IPS-11a (cell line): ENCODE measurements around the gene SLC26A6.
A peak's percentile ranks its signal among the peaks of the same experiment; 100 is the strongest.

Experiments
- H3K4me3 ChIP-seq: one replicate; pipeline ENCODE4 v1.5.1; 2013; ENCODE audit warnings: low read depth, low read length, control low read depth

Gene SLC26A6

GRCh38 chr3:48634661-48635221, 520 bp downstream of the SLC26A6 start:
- H3K4me3 ChIP-seq = peak overlapping the region; percentile 79

GRCh38 chr3:48633743-48634142, 1.5 kb downstream of the SLC26A6 start:
- H3K4me3 ChIP-seq = no peak overlapping the region

- no peak overlapping the region for H3K4me3 ChIP-seq
Observed at GRCh38 chr3:48633256-48633655, 2.0 kb downstream of the SLC26A6 start.

- H3K4me3 ChIP-seq = no peak overlapping the region
Observed at GRCh38 chr3:48631516-48632448, 3.5 kb downstream of the SLC26A6 start.

DNA sequence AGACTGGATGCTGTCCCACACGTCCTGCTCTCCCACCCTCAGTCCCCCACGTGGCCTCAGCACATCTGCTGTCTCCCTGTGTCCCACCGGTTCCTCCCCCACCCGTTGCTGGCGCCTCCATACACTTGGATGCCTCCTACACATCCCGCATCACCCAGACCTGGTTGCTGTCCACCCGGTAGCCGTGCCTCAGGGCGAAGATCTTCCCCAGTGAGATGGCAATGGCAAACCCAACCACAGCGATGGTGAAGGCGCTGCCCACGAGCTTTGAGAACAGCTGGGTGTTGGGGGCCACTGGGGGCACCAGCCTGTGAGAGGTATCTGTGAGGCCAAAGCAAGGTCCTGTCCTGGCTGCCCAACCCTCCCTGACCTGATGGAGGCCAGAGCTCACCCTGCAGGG, 4.4 kb downstream of the SLC26A6 start:
- no peak overlapping the region for H3K4me3 ChIP-seq

GRCh38 chr3:48630407-48630806, 4.9 kb downstream of the SLC26A6 start:
- no peak overlapping the region for H3K4me3 ChIP-seq

- no peak overlapping the region for H3K4me3 ChIP-seq
Observed at GRCh38 chr3:48629894-48630293, 5.4 kb downstream of the SLC26A6 start.

DNA sequence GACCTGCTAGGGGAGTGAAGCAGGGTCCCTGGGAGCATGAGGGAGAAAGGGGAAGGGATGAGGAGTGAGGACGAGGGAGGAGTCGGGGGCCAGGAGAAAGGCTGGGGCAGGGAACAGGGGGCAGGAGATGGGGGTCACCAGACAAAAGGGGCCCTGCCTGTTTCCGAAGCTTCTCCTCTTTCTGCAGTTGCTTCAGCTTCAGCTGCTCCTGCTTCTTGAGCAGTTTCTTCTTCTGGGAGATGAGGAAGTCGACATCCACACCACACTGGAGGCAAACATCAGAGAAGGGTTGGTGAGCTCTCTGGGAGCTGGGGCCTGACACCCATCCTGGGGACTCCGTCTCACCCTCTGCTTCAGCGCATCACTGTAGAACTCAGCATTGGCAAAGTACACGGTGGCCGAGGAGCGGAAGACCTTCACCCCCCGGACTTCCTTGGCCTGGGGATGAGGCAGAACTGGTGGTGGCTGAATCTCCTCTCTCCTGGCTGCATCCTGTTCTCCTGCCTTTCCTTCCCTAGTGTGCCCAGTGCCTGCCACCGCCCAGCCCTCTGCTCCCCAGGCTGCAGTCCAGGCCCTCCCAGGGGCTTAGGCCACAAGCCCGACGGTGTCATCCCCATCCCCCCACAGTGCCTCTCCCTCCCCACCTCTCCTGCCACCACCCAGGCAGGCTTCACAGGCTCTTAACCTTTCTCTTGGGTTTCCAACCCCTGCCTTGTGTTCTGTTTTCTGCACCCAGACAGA, 6.8 kb downstream of the SLC26A6 start:
- no peak overlapping the region for H3K4me3 ChIP-seq

DNA sequence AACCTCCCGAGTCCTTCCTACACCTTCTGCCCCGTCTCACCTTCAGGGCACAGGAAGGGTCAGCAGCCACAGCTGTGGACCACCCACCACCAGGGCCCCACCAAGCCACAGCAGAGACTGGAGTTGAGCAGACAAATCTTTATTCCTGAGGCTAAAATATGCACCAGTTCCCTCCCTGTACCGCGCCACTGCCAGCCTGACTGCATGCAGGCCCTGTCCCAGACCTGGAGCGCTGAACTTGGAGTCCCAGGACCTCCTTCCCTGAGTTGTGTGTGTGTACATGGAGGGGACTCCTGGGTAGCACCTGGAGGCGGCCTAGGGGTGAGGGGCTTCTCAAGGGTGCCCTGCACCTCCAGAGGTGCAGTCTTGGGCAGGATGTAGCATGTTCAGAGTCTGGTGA, 9.7 kb downstream of the SLC26A6 start:
- no peak overlapping the region for H3K4me3 ChIP-seq

- H3K4me3 ChIP-seq = no peak overlapping the region
Observed at GRCh38 chr3:48624767-48625166, 10.5 kb downstream of the SLC26A6 start.

- H3K4me3 ChIP-seq = no peak overlapping the region
Observed at GRCh38 chr3:48623851-48624547, 11.3 kb downstream of the SLC26A6 start.

GRCh38 chr3:48621461-48621869, 13.8 kb downstream of the SLC26A6 start, which contains the start of gene TMEM89:
Gene TMEM89, minus strand, starts transcription at chr3:48621769. Its CDS starts 13 bp downstream, at chr3:48621756.
- H3K4me3 ChIP-seq = no peak within 1 kb of the TSS

GRCh38 chr3:48619541-48620524, 15.4 kb downstream of the SLC26A6 start:
- no peak overlapping the region for H3K4me3 ChIP-seq

GRCh38 chr3:48617559-48617958, 17.7 kb downstream of the SLC26A6 start:
- no peak overlapping the region for H3K4me3 ChIP-seq

- H3K4me3 ChIP-seq = no peak overlapping the region
Observed at GRCh38 chr3:48614044-48614443, 21.2 kb downstream of the SLC26A6 start.

DNA sequence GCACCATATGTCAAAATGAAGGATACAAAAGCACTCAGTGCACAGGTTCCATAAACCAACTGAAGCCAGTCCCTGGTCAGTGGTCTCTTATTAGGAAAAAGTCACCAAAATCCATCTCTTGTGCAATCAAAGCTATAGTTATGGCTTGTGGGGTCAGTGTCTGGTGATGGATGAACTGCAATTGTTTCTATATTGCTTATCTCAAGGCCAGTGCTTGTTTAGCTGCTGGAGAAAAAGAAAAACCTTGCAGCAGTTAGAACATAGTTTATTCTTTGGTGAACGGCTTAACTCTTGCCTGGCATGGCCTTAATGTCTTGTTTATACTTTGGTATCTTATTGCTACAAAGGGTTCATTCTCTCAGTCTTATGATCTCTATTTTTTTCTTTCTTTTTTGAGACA, 23.0 kb downstream of the SLC26A6 start:
- no peak overlapping the region for H3K4me3 ChIP-seq

DNA sequence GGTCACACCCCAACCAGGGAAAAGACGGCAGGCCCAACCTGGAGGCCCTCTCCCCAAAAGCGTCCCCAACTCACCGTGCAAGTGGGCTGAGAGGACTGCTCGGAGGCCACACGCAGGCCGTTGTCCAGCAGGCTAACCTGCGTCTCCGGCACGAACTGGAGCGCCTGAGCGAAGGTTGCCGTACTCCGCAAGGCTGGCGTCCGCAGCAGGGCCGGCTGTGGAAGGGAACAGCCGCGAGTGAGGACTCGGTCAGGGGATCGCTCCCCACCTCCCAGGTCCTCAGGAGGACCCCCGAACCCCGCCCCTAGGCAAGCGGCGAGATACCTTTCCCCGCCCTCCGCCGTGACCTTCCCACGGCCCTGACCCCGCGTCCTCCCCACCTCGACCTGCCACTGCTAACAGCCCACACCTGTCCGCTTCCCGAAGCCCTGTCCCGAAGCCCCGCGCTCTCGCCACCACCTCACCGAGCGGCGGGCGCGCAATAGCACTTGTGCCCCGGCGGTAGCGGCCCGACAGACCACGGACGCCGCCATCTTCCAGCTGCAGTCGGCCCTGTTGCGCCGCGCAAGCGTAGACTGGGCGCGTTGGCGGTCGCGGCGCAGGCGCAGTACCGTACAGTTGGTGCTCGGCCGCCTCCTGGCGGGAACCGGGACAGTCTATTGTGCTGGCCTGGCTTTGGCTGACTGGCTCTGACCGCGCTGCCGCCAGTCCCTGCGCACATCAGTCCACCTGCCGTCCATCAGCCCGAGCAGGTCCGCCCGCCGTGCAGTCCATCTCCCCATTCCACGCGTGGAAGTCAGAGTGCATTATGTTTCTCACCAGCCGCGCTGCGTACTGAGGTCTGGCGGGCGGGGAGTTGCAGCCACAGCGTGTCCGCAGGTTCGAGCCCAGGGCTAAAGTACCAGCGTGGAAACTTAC, 25.9 kb downstream of the SLC26A6 start, which contains the start of gene UQCRC1:
Gene UQCRC1 (minus strand): TSS at position 559 of the 918 bp plus-strand sequence. CDS start 26 bp downstream, at position 533.
- H3K4me3 ChIP-seq = peak within 1 kb of the TSS; percentile 96

- H3K4me3 ChIP-seq = no peak overlapping the region
Observed at GRCh38 chr3:48607519-48607918, 27.7 kb downstream of the SLC26A6 start.

DNA sequence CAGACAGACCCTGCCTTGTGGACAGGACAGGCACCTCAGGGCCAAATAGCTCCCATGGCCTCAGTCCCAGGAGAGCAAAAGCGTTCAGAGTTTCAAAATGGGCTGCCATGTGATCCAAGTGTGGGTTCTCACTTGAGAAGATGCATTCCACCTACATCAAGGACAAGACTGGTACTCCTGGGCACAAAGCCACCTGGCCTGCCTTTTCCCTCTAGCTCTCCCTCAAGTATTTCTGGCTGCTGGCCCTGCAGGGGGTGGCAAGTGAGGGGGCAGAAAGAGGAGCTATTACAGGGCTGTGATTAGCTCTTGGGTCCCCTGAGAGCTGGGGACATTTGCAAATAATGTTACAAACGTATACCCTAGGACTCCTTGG, 33.7 kb downstream of the SLC26A6 start:
- no peak overlapping the region for H3K4me3 ChIP-seq
